Upper lobe of right lung (tissue), 1 donor: Measurements from ENCODE around the gene SIK2. TPM values are rescaled to one million over a fixed set of nuclear protein-coding genes. Genes with fewer than 3 reads are reported as not detected.
"Not testable (repeated sequence)": the region's sequence is repeated elsewhere in the genome, so short reads cannot be mapped to it uniquely, and the experiment has no call there.

Experiments
- ATAC-seq: fragments of 200-7000 bp; cut with Tn5 transposase; one replicate; pipeline ENCODE4 v1.9.1; 2020; ENCODE audit warnings: mild to moderate bottlenecking, moderate library complexity
- DNase-seq: peaks from one replicate; pipeline ENCODE4 v3.0.0-alpha.2; 2020
- H3K27ac ChIP-seq: fragments of 200-600 bp; one replicate; pipeline ENCODE4 v1.8.0; 2022
- H3K27me3 ChIP-seq: fragments of 200-600 bp; one replicate; pipeline ENCODE4 v1.8.0; 2022; ENCODE audit warnings: mild to moderate bottlenecking
- H3K36me3 ChIP-seq: fragments of 200-600 bp; one replicate; pipeline ENCODE4 v1.8.0; 2022
- H3K4me1 ChIP-seq: fragments of 200-600 bp; one replicate; pipeline ENCODE4 v1.8.0; 2022
- H3K4me3 ChIP-seq: fragments of 200-600 bp; one replicate; pipeline ENCODE4 v1.8.0; 2022; ENCODE audit warnings: mild to moderate bottlenecking
- H3K9me3 ChIP-seq: fragments of 200-600 bp; one replicate; pipeline ENCODE4 v1.8.0; 2022
- CTCF ChIP-seq: fragments of 200-600 bp; IDR thresholded peaks from one replicate; pipeline ENCODE4 v1.8.0; 2022; ENCODE audit warnings: antibody characterized with exemption
- intact Hi-C: fragments of 100-400 bp; cut with DNase I; formaldehyde crosslinking; loops from one replicate; pipeline ENCODE4 v1.11.0; 2022
- total RNA-seq: library from RNA; stranded (reverse); fragmentation: NEBNext Ultra II Directional; extraction: Animal tissue kit (Norgen Biotek cat#: 25700); gene quantifications from one replicate; pipeline ENCODE4 v1.2.1, GENCODE V29; 2021
- donor health status: DM: no; HTN: yes; CAD: no; lungs with severe emphysema.

The SIK2 gene
- total RNA-seq, 1 donor from 2014 or later, result 32.6 TPM

- ATAC-seq, result peak; percentile 30
These were observed 43.5 kb downstream of the SIK2 start for GRCh38 chr11:111645657-111646316.

GRCh38 chr11:111651336-111651735 is 49.1 kb downstream of the SIK2 start:
- H3K4me1 ChIP-seq, intact Hi-C loops, H3K27me3 ChIP-seq, H3K9me3 ChIP-seq, H3K36me3 ChIP-seq, DNase-seq, ATAC-seq, H3K4me3 ChIP-seq, H3K27ac ChIP-seq: not testable (repeated sequence)

More at GRCh38 chr11:111645657-111646316, 43.5 kb downstream of the SIK2 start:
- Histone ChIP-seq H3K27me3 (no peaks in the 10 kb centered on the region), H3K4me1 (no peaks in the 10 kb centered on the region), H3K4me3 (no peak overlapping the region), H3K36me3 (no peaks in the 10 kb centered on the region), H3K27ac (no peak overlapping the region), H3K9me3 (no peaks in the 10 kb centered on the region)
- intact Hi-C loops, result no loop called here
- DNase-seq, result no peak
- TF ChIP-seq CTCF, result no peak

- H3K27me3 ChIP-seq, result no peaks in the 10 kb centered on the region
- H3K27ac ChIP-seq, result no peak overlapping the region
- no peak for ATAC-seq
- no peak for DNase-seq
- no peaks in the 10 kb centered on the region for H3K9me3 ChIP-seq
- TF ChIP-seq CTCF, result no peak
- no peaks in the 10 kb centered on the region for H3K36me3 ChIP-seq
- H3K4me1 ChIP-seq, result no peaks in the 10 kb centered on the region
- H3K4me3 ChIP-seq, result no peak overlapping the region
- intact Hi-C loops, result no loop called here
These were observed 49.9 kb downstream of the SIK2 start for GRCh38 chr11:111652184-111652583.

GRCh38 chr11:111654601-111655000 is 52.4 kb downstream of the SIK2 start:
- ATAC-seq (no peak), DNase-seq (no peak)
- H3K27ac ChIP-seq, result no peak overlapping the region
- intact Hi-C loops, result no loop called here
- no peaks in the 10 kb centered on the region for H3K9me3 ChIP-seq
- H3K36me3 ChIP-seq, result no peaks in the 10 kb centered on the region
- H3K27me3 ChIP-seq, result no peaks in the 10 kb centered on the region
- no peak overlapping the region for H3K4me3 ChIP-seq
- no peaks in the 10 kb centered on the region for H3K4me1 ChIP-seq
- TF ChIP-seq CTCF, result no peak

- no peak for DNase-seq
- H3K4me1 ChIP-seq, result no peaks in the 10 kb centered on the region
- TF ChIP-seq CTCF, result no peak
- no peaks in the 10 kb centered on the region for H3K9me3 ChIP-seq
- intact Hi-C loops, result no loop called here
- H3K27me3 ChIP-seq, result no peaks in the 10 kb centered on the region
- no peaks in the 10 kb centered on the region for H3K36me3 ChIP-seq
- no peak for ATAC-seq
- no peak overlapping the region for H3K27ac ChIP-seq
- H3K4me3 ChIP-seq, result no peak overlapping the region
These were observed 53.7 kb downstream of the SIK2 start for GRCh38 chr11:111655924-111656323.

GRCh38 chr11:111657905-111658304 is 55.7 kb downstream of the SIK2 start:
- intact Hi-C loops, H3K9me3 ChIP-seq, H3K4me1 ChIP-seq, H3K4me3 ChIP-seq, H3K27ac ChIP-seq, H3K27me3 ChIP-seq, ATAC-seq, DNase-seq, H3K36me3 ChIP-seq: not testable (repeated sequence)

- H3K9me3 ChIP-seq, H3K27me3 ChIP-seq, H3K4me3 ChIP-seq, intact Hi-C loops, DNase-seq, H3K27ac ChIP-seq, H3K36me3 ChIP-seq, H3K4me1 ChIP-seq, ATAC-seq: not testable (repeated sequence)
These were observed 56.2 kb downstream of the SIK2 start for GRCh38 chr11:111658493-111658892.
